ENCODE measurements around the gene PCBD1.
A peak's percentile ranks its signal among the peaks of the same experiment; 100 is the strongest.
"Not testable (repeated sequence)": the region's sequence is repeated elsewhere in the genome, so short reads cannot be mapped to it uniquely, and the experiment has no call there.

Gene PCBD1

GRCh38 chr10:70879207-70879606, 9.2 kb downstream of the PCBD1 start:
- Histone ChIP-seq H3K4me3 (ENCODE audit: low read depth, low read length) (no peak overlapping the region), H3K36me3 (replicated peaks) (peaks cover 21% of the 10 kb centered on the region), H3K27me3 (replicated peaks) (no peaks in the 10 kb centered on the region), H3K27ac (no peak overlapping the region)
- in situ Hi-C loops (cut with HindIII; ENCODE audit: low pct_ligation_motif_present, low sequenced_read_pairs): no loop called here
- DNase-seq: no peak
- TF ChIP-seq CTCF (IDR thresholded peaks at IDR 0.05; ENCODE audit: low read depth, low read length, missing control alignments): no peak

DNA sequence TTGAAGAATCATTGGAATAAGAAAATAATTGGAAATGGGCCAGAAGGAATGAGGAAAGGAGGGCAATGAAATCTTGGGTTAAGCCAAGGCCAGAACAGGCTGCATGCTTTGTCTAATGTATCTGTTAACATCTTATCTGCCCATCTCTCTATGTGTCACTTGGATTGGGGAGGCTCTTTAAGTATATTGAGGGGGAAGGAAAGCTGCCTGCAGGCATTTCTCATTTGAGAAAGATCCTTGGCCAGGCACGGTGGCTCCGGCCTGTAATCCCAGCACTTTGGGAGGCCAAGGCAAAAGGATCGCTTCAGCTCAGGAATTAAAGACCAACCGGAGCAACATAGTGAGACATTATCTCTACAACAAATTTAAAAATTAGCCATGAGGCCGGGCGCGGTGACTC, 14.3 kb downstream of the PCBD1 start:
- in situ Hi-C loops (cut with HindIII; ENCODE audit: low pct_ligation_motif_present, low sequenced_read_pairs): no loop called here
- no peak for TF ChIP-seq CTCF (IDR thresholded peaks at IDR 0.05; ENCODE audit: low read depth, low read length, missing control alignments)
- Histone ChIP-seq H3K4me3 (ENCODE audit: low read depth, low read length) (no peak overlapping the region), H3K27me3 (replicated peaks) (no peaks in the 10 kb centered on the region), H3K36me3 (replicated peaks) (peaks cover 48% of the 10 kb centered on the region), H3K27ac (no peak overlapping the region)
- no peak for DNase-seq

DNA sequence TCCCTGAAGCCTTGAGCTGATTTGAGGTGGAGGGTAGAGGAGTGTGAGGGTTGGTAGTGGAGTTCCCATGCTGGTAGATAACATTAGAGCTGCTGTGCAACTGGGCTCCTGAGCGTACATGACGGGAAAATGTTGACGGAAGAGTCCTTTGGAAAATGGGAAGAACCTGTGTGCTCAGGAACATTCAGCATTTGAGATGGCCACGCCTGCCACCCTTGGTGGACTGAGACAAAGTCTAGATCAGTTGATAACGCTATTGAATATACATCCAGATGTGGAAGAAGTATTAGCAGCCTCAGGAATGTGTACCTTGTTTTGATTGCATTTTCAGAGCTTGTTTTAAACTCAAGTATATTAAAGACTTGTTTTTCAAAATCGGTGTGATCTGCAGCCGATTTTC, 16.1 kb downstream of the PCBD1 start:
- in situ Hi-C loops (cut with HindIII; ENCODE audit: low pct_ligation_motif_present, low sequenced_read_pairs): no loop called here
- DNase-seq: no peak
- Histone ChIP-seq H3K27me3 (replicated peaks) (no peaks in the 10 kb centered on the region), H3K27ac (no peak overlapping the region), H3K36me3 (replicated peaks) (peaks cover 41% of the 10 kb centered on the region), H3K4me3 (ENCODE audit: low read depth, low read length) (no peak overlapping the region)
- TF ChIP-seq CTCF (IDR thresholded peaks at IDR 0.05; ENCODE audit: low read depth, low read length, missing control alignments): no peak

DNA sequence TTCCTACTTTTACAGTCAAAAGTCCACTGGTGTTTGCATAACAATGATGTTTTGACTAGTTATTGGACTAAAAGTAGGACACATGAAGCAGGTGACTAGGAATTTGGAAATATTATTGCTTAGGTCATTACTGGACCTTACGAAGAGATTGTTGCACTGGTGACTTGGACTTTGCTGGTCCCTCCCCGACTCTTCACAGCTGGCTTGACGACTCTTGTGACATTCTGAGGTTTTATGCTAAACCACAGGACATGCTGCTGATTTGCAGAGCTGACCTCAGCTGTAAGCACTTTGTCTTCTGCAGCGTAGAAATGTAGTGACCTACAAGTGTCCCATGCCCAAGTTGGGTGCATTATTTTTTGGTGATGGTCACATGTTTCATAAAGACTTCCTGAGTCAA, 21.9 kb downstream of the PCBD1 start:
- Histone ChIP-seq H3K4me3 (ENCODE audit: low read depth, low read length) (no peak overlapping the region), H3K36me3 (replicated peaks) (peaks cover 17% of the 10 kb centered on the region), H3K27ac (no peak overlapping the region), H3K27me3 (replicated peaks) (no peaks in the 10 kb centered on the region)
- in situ Hi-C loops (cut with HindIII; ENCODE audit: low pct_ligation_motif_present, low sequenced_read_pairs): no loop called here
- DNase-seq: peak; percentile 41
- TF ChIP-seq CTCF (IDR thresholded peaks at IDR 0.05; ENCODE audit: low read depth, low read length, missing control alignments): no peak

DNA sequence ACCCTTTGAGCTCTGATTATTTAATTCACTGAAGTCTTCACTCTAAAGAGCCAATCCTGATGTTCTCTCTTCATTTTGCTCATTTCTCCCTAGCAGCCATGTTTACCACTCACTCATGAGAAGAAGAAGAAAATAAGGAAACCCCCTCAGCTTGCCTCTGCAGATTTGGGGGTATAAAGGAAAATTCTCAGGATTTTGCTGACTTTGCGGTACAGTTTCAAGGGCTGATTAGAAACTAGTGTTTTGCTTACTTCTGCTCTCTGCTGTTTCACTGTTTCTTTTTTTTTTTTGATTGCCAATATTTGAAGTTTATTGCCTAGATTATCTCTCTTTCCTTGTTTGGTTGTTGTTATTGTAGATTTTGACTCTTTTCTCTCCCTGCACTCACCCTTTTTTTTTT, 23.4 kb downstream of the PCBD1 start:
- H3K27ac ChIP-seq: no peak overlapping the region
- H3K4me3 ChIP-seq (ENCODE audit: low read depth, low read length): no peak overlapping the region
- no peaks in the 10 kb centered on the region for H3K27me3 ChIP-seq (replicated peaks)
- in situ Hi-C loops (cut with HindIII; ENCODE audit: low pct_ligation_motif_present, low sequenced_read_pairs): no loop called here
- TF ChIP-seq CTCF (IDR thresholded peaks at IDR 0.05; ENCODE audit: low read depth, low read length, missing control alignments): no peak
- no peak for DNase-seq
- peaks cover 18% of the 10 kb centered on the region for H3K36me3 ChIP-seq (replicated peaks)

DNA sequence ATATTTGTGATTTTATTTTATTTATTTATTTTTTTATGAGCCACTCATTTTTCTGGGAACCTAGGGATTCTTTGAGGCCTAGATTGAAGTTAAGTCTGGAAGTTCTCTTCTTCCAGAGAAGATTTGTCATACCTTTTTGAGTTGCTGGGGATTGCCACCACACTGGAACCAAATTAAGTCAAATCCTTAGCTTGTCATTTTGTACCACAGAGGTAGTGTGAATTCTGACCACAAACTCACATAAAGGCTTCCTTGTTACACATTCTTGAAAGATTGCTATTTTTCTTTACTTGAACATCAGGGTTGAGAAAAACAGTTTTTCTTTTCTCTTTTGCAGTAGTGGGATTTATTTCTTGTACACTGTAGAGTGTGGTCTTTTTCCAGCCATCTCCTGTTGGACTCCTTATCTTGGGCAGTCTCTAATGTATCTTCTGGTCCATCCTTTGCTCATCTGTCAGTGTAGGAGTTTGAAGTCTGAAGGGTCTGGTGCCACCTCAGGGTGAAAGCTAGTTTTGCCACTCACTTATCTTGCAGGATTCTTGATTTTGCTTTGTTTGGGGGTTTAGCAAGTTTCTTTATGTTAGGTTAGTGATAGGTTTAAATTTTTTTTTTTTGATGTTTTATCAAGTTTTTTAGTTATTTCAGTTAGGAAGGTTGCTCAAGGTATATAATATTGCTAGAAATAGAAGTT, 24.8 kb downstream of the PCBD1 start:
- Histone ChIP-seq H3K27me3 (replicated peaks) (no peaks in the 10 kb centered on the region), H3K4me3 (ENCODE audit: low read depth, low read length) (no peak overlapping the region), H3K36me3 (replicated peaks) (peaks cover 17% of the 10 kb centered on the region), H3K27ac (no peak overlapping the region)
- in situ Hi-C loops (cut with HindIII; ENCODE audit: low pct_ligation_motif_present, low sequenced_read_pairs): no loop called here
- no peak for DNase-seq
- peak; percentile 21 for TF ChIP-seq CTCF (IDR thresholded peaks at IDR 0.05; ENCODE audit: low read depth, low read length, missing control alignments)

DNA sequence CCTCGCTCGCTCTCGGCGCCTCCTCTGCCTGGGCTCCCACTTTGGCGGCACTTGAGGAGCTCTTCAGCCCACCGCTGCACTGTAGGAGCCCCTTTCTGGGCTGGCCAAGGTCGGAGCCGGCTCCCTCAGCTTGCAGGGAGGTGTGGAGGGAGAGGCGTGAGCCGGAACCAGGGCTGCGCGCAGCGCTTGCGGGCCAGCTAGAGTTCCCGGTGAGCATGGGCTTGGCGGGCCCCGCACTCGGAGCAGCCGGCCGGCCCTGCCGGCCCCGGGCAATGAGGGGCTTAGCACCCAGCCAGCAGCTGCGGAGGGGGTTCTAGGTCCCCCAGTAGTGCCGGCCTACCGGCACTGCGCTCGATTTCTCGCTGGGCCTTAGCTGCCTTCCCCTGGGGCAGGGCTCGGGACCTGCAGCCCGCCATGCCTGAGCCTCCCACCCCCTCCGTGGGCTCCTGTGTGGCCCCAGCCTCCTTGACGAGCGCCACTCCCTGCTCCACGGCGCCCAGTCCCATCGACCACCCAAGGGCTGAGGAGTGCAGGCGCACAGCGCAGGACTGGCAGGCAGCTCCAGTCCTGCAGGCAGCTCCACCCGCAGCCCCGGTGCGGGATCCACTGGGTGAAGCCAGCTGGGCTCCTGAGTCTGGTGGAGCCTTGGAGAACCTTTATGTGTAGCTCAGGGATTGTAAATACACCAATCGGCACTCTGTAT, 26.7 kb downstream of the PCBD1 start:
- DNase-seq; H3K4me3 ChIP-seq (ENCODE audit: low read depth, low read length); H3K27me3 ChIP-seq (replicated peaks); H3K27ac ChIP-seq; in situ Hi-C loops (cut with HindIII; ENCODE audit: low pct_ligation_motif_present, low sequenced_read_pairs): not testable (repeated sequence)
- peaks cover 32% of the 10 kb centered on the region for H3K36me3 ChIP-seq (replicated peaks)

Data from brain microvascular endothelial cell (primary cell).